Ovary (tissue), 9 donors: ENCODE measurements around the gene OR4D9. TPM values are rescaled to one million over a fixed set of nuclear protein-coding genes. Genes with fewer than 3 reads are reported as not detected.
A peak's percentile ranks its signal among the peaks of the same experiment; 100 is the strongest.
"Not testable (repeated sequence)": the region's sequence is repeated elsewhere in the genome, so short reads cannot be mapped to it uniquely, and the experiment has no call there.

Source experiments
- DNase-seq, 5 donors: peaks; one replicate each; pipeline ENCODE4 v3.0.0-alpha.2; 2019 to 2020
- H3K27ac ChIP-seq, 2 donors: fragments of 200-600 bp; one replicate each; pipeline versions ENCODE4 v1.5.1 to v1.8.0; 2019 to 2022
- H3K27me3 ChIP-seq: fragments of 200-600 bp; one replicate; pipeline ENCODE4 v1.8.0; 2022
- H3K36me3 ChIP-seq: fragments of 200-600 bp; sonication (generic); one replicate; pipeline ENCODE4 v1.5.1; 2019
- H3K4me1 ChIP-seq: one replicate; pipeline ENCODE4 v1.8.1; 2013; ENCODE audit warnings: mild to moderate bottlenecking, moderate library complexity; ENCODE audit not compliant: insufficient read depth
- H3K4me3 ChIP-seq: fragments of 200-600 bp; sonication (generic); one replicate; pipeline ENCODE4 v1.5.1; 2017
- H3K9me3 ChIP-seq, 2 donors: fragments of 200-600 bp in 1 of 2; sonication (generic) in 1 of 2; one replicate each; pipeline versions ENCODE4 v1.5.1 to v1.8.1; 2013 to 2019; ENCODE audit warnings: mild to moderate bottlenecking in 1 of 2, moderate library complexity in 1 of 2
- EP300 ChIP-seq: sonication (generic); formaldehyde crosslinking; IDR thresholded peaks from one replicate; pipeline ENCODE4 v1.6.1; 2017; ENCODE audit warnings: antibody characterized with exemption
- POLR2A ChIP-seq: fragments of 450-650 bp; IDR thresholded peaks from one replicate; pipeline ENCODE4 v1.6.1; 2017; ENCODE audit warnings: antibody characterized with exemption, mild to moderate bottlenecking, moderate library complexity
- WGBS, 3 donors: extraction: QIAGEN DNeasy Blood & Tissue Kit in 1 of 3; methylation state at CpG; one replicate each; pipeline versions ENCODE4 v1.1.5 to v1.1.7; 2013 to 2017; 5-methylcytosine and 5-hydroxymethylcytosine counted together
- intact Hi-C, 4 donors: fragments of 100-400 bp; cut with DNase I; formaldehyde crosslinking; loops; one replicate each; pipeline versions ENCODE4 v1.11.0 to v1.15.1; 2022 to 2023
- polyA plus RNA-seq, 2 donors: library from polyadenylated mRNA; stranded (reverse); fragments of 200-250 nt in 1 of 2; fragments of 350-450 nt in 1 of 2; fragmentation: Illumina TruSeq in 1 of 2; extraction: RNeasy Lipid Tissue Mini Kit (QIAGEN cat#74804) in 1 of 2; gene quantifications; one replicate each; pipeline ENCODE4 v1.2.3, GENCODE V29; 2013 to 2014
- total RNA-seq, 7 donors: library from RNA; depleted of rRNA in 2 of 7; stranded (reverse); fragments of >200 nt in 2 of 7; fragmentation: NEBNext Ultra II Directional in 3 of 7; extraction: Animal tissue kit (Norgen Biotek cat#: 25700) in 3 of 7; gene quantifications; one replicate each; pipeline versions ENCODE4 v1.1.0 to v1.2.4, GENCODE V29; 2016 to 2023
- TF ChIP-seq, protein P1 (sequence below), 3 donors: fragments of 450-650 bp in 2 of 3; fragments of 200-600 bp in 1 of 3; IDR thresholded peaks; one replicate each; pipeline versions ENCODE4 v1.5.1 to v1.8.0; 2016 to 2022; ENCODE audit warnings: antibody characterized with exemption in 3 of 3, mild to moderate bottlenecking in 1 of 3
- donor health status: DM: no; HTN: no; CAD: no; lungs with moderate emphysema.
- donor health status: DM: no; HTN: no; CAD: no.
- donor health status: Bipolar disorder and iron deficiency.
- donor health status: DM: yes; HTN: yes; CAD: no.
- donor health status: DM: no; HTN: no; CAD: no.
- donor health status: DM: yes; HTN: yes; CAD: no.

OR4D9 gene
- total and polyA plus RNA-seq, 9 donors: not detected

DNA sequence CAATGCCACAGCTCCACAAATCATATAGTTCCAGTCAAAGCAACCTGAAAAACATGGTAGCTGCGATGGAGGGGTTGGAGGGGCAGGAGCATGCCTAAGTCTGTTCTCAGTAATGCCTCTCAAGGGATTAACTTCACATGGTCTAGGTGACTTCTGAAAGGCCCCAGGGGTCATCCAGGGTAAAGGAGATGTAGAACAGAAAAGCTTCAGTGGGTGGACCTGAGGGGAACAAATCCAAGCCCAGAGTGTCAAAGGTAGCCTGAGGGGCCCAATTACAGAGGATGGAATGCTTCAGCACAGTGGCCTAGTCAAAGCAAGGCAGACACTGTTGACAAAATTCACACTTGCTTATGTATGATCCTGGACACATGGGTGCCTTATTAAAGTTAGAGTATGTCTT lies 23.3 kb downstream of the OR4D9 start:
- TF ChIP-seq POLR2A: no peak
- no peak for TF ChIP-seq EP300
- TF ChIP-seq, protein P1, sequence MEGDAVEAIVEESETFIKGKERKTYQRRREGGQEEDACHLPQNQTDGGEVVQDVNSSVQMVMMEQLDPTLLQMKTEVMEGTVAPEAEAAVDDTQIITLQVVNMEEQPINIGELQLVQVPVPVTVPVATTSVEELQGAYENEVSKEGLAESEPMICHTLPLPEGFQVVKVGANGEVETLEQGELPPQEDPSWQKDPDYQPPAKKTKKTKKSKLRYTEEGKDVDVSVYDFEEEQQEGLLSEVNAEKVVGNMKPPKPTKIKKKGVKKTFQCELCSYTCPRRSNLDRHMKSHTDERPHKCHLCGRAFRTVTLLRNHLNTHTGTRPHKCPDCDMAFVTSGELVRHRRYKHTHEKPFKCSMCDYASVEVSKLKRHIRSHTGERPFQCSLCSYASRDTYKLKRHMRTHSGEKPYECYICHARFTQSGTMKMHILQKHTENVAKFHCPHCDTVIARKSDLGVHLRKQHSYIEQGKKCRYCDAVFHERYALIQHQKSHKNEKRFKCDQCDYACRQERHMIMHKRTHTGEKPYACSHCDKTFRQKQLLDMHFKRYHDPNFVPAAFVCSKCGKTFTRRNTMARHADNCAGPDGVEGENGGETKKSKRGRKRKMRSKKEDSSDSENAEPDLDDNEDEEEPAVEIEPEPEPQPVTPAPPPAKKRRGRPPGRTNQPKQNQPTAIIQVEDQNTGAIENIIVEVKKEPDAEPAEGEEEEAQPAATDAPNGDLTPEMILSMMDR (IDR thresholded peaks at IDR 0.05): no peak
- WGBS, 3 donors: 37 to 59% (median 49%) methylated on average over 1 of the region's 1 CpG
- H3K27me3 ChIP-seq: no peaks in the 10 kb centered on the region
- no peaks in the 10 kb centered on the region for H3K36me3 ChIP-seq
- H3K4me1 ChIP-seq: peaks cover 3% of the 10 kb centered on the region
- no peaks in the 10 kb centered on the region for H3K9me3 ChIP-seq
- H3K27ac ChIP-seq: no peak overlapping the region
- intact Hi-C loops: loop anchor here in 2 of 4 donors (5.0 to 10.0 kb wide), 3 partner anchors 83 to 270 kb away; partner anchors contain the start of genes OSBP (in 1 of the 2) and PATL1 (in 1 of the 2)
- DNase-seq: no peak
- H3K4me3 ChIP-seq: no peak overlapping the region

DNA sequence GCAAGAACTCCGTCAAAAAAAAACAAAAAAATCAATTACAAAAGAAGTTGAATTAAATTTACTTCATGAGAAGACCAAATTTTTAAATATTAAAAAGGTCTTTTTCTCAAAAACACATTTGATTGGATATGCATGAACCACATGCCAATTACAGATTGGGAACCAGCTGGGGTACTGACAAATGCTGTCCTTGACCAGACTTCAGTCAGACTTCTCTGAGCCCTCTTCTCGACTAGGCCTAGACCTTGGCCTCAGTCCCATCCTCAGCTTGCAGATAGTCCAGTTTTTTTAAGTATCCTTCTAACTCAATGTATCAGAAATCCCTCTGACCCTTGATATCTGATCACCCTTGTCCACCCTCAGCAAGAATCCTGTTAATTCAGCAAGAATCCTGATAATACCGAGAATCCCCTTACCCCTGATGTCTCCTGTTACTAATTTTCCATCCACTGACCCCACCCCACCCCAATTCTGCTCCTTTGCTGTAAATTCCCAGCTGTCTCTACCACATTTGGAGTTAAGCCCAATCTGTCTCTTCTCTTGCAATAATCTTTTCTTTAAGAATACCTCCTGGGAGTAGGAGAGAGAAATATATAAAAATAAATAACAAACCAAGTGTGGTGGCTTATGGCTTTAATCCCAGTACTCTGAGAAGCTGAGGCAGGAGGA lies 30.9 kb downstream of the OR4D9 start:
- 26 to 42% (median 30%) methylated on average over 3 of the region's 3 CpGs for WGBS, 3 donors
- no peaks in the 10 kb centered on the region for H3K27me3 ChIP-seq
- H3K4me1 ChIP-seq: peaks cover 9% of the 10 kb centered on the region
- no peak for DNase-seq
- H3K27ac ChIP-seq: no peak overlapping the region
- TF ChIP-seq EP300: no peak
- intact Hi-C loops: loop anchor here in 1 of 4 donors (10.0 kb wide), 1 partner anchor 123 kb away; the partner anchor contains the start of gene PATL1
- no peak overlapping the region for H3K4me3 ChIP-seq
- no peaks in the 10 kb centered on the region for H3K9me3 ChIP-seq
- no peaks in the 10 kb centered on the region for H3K36me3 ChIP-seq

DNA sequence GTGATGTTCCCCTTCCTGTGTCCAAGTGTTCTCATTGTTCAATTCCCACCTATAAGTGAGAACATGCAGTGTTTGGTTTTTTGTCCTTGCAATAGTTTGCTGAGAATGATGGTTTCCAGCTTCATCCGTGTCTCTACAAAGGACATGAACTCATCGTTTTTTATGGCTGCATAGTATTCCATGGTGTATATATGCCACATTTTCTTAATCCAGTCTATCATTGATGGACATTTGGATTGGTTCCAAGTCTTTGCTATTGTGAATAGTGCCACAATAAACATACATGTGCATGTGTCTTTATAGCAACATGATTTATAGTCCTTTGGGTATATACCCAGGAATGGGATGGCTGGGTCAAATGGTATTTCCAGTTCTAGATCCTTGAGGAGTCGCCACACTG lies 32.4 kb downstream of the OR4D9 start:
- intact Hi-C loops: loop anchor here in 1 of 4 donors (10.0 kb wide), 1 partner anchor 121 kb away; the partner anchor contains the start of gene PATL1
- H3K4me3 ChIP-seq, H3K9me3 ChIP-seq, H3K27me3 ChIP-seq, DNase-seq, H3K27ac ChIP-seq, H3K36me3 ChIP-seq: not testable (repeated sequence)
- H3K4me1 ChIP-seq: peaks cover 11% of the 10 kb centered on the region
- 84 to 95% (median 93%) methylated on average over 3 of the region's 3 CpGs for WGBS, 3 donors

DNA sequence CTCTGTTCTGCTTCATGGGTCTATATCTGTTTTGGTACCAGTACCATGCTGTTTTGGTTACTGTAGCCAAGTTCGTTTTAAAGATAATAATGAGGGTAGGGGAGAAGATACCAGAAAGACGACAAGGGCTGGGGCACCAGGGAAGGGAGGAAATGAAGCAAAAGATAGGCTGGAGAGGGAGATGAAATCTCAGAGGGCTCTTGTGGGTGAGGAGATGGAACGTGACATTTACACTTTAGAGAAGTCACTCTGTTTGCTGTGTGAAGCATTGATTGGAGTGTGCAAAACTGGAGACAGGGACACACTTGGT lies 33.5 kb downstream of the OR4D9 start:
- intact Hi-C loops: loop anchor here in 1 of 4 donors (10.0 kb wide), 1 partner anchor 120 kb away; the partner anchor contains the start of gene PATL1
- TF ChIP-seq, protein P1 (IDR thresholded peaks at IDR 0.05): no peak
- TF ChIP-seq POLR2A (no peak), EP300 (no peak)
- H3K27me3 ChIP-seq: no peaks in the 10 kb centered on the region
- H3K36me3 ChIP-seq: no peaks in the 10 kb centered on the region
- peaks cover 13% of the 10 kb centered on the region for H3K4me1 ChIP-seq
- H3K4me3 ChIP-seq: no peak overlapping the region
- DNase-seq: no peak
- H3K9me3 ChIP-seq: no peaks in the 10 kb centered on the region
- 35 to 71% (median 38%) methylated on average over 3 of the region's 3 CpGs for WGBS, 3 donors
- peak overlapping the region; percentile 23 to 91 for H3K27ac ChIP-seq

DNA sequence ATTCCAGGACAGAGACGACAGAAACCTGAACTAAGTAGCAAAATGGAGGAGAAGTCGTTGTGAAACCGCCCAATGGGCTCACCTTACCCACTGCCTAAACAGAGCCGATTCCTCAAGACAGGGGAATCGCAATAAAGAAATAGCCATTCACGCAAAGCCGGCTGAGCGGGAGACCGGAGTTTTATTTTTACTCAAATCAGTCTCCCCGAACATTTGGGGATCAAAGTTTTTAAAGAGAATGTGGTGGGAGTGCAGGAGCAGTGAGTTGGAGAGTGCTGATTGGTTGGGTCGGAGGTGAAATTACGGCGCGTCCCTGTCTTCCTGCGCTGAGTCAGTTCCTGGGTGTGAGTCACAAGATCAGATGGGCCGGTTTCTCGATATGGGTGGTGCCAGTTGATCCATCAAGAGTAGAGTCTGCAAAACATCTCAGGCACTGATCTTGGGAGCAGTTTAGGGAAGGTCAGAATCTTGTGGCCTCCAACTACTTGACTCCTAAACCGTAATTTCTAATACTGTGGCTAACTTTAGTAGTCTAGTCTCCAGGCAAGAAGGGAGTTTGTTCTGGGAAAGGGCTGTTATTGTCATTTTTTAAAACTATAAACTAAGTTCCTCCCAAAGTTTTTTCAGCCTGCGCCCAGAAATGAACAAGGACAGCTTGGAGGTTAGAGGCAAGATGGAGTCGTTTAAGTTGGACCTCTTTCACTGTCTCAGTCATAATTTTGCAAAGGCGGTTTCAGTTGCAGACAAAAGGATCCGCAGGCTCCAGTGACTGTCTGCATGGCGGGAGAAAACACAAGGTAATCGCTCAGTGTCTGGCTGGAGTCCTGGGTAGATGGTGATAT lies 34.1 kb downstream of the OR4D9 start:
- intact Hi-C loops: loop anchor here in 1 of 4 donors (10.0 kb wide), 1 partner anchor 119 kb away; the partner anchor contains the start of gene PATL1
- Histone ChIP-seq H3K27ac (peak overlapping the region; percentile 23 to 91), H3K36me3 (no peaks in the 10 kb centered on the region), H3K4me1 (peaks cover 13% of the 10 kb centered on the region), H3K27me3 (no peaks in the 10 kb centered on the region), H3K4me3 (no peak overlapping the region), H3K9me3 (no peaks in the 10 kb centered on the region)
- DNase-seq: peak; percentile 78 to 89 (median 84)
- TF ChIP-seq POLR2A (peak; percentile 60), EP300 (no peak)
- TF ChIP-seq, protein P1 (IDR thresholded peaks at IDR 0.05): no peak
- WGBS, 3 donors: 21 to 57% (median 26%) methylated on average over 24 of the region's 24 CpGs

DNA sequence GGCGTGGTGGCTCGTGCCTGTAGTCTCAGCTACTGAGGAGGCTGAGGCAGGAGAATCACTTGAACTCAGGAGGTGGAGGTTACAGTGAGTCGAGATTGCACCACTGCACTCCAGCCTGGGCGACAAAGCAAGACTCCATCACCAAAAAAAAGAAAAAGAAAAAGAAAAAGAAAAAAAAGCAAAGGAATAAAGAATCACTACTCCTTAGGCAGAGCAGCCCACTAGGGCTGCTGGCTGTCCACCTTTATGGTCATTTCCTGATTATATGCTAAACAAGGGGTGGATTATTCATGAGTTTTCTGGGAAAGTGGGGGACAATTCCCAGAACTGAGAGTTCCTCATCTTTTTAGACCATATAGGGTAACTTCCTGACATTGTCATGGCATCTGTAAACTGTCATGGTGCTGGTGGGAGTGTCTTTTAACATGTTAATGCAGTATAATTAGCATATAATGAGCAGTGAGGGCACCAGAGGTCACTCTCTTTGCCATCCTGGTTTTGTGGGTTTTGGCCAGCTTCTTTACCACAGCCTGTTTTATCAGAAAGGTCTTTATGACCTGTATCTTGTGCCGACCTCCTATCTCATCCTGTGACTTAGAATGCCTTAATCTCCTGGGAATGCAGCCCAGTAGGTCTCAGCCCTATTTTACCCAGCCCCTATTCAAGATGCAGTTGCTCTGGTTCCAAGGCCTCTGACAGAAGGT lies 36.4 kb downstream of the OR4D9 start:
- peak overlapping the region; percentile 11 to 91 for H3K27ac ChIP-seq
- WGBS, 3 donors: 71 to 72% (median 72%) methylated on average over 5 of the region's 5 CpGs
- not testable (repeated sequence) for H3K4me3 ChIP-seq, H3K9me3 ChIP-seq, H3K36me3 ChIP-seq, H3K27me3 ChIP-seq
- intact Hi-C loops: loop anchor here in 1 of 4 donors (10.0 kb wide), 1 partner anchor 117 kb away; the partner anchor contains the start of gene PATL1
- peaks cover 13% of the 10 kb centered on the region for H3K4me1 ChIP-seq
- peak in 1 of 5 donors; percentile 23 for DNase-seq
